HG03378 (cell line): ENCODE measurements around the gene SLC7A5.

Experiments
- ATAC-seq: cut with Tn5 transposase; IDR thresholded peaks from one replicate; pipeline ENCODE4 v1.9.1; 2021; ENCODE audit warnings: mild to moderate bottlenecking, moderate library complexity; ENCODE audit not compliant: unreplicated experiment

The SLC7A5 gene

GRCh38 chr16:87847785-87848675 is 21.3 kb downstream of the SLC7A5 start:
- no peak for ATAC-seq

- ATAC-seq, result no peak
These were observed 21.9 kb downstream of the SLC7A5 start for GRCh38 chr16:87847467-87847784.

- no peak for ATAC-seq
These were observed 22.4 kb downstream of the SLC7A5 start for GRCh38 chr16:87846705-87847466.

- ATAC-seq, result no peak
These were observed 23.3 kb downstream of the SLC7A5 start for GRCh38 chr16:87845807-87846619.

GRCh38 chr16:87845213-87845612 is 24.1 kb downstream of the SLC7A5 start:
- no peak for ATAC-seq

GRCh38 chr16:87844809-87845208 is 24.5 kb downstream of the SLC7A5 start:
- no peak for ATAC-seq

- no peak for ATAC-seq
These were observed 25.1 kb downstream of the SLC7A5 start for GRCh38 chr16:87844120-87844733.

GRCh38 chr16:87843678-87844105 is 25.6 kb downstream of the SLC7A5 start:
- no peak for ATAC-seq

- no peak for ATAC-seq
These were observed 27.0 kb downstream of the SLC7A5 start for GRCh38 chr16:87842209-87842869.

GRCh38 chr16:87841340-87842208 is 27.7 kb downstream of the SLC7A5 start:
- ATAC-seq, result no peak

- no peak for ATAC-seq
These were observed 28.9 kb downstream of the SLC7A5 start for GRCh38 chr16:87840271-87840978.

GRCh38 chr16:87839542-87840270 is 29.6 kb downstream of the SLC7A5 start:
- ATAC-seq, result no peak

- no peak for ATAC-seq
These were observed 30.4 kb downstream of the SLC7A5 start for GRCh38 chr16:87838643-87839541.

- ATAC-seq, result no peak
These were observed 31.5 kb downstream of the SLC7A5 start for GRCh38 chr16:87837627-87838289.

- no peak for ATAC-seq
These were observed 32.3 kb downstream of the SLC7A5 start for GRCh38 chr16:87836844-87837581.

GRCh38 chr16:87836346-87836843 is 32.9 kb downstream of the SLC7A5 start:
- no peak for ATAC-seq
